Mucosa of gallbladder (tissue), 1 donor: Measurements from ENCODE around the gene NKX2-1. TPM values are rescaled to one million over a fixed set of nuclear protein-coding genes. Genes with fewer than 3 reads are reported as not detected.

ENCODE experiments used
- total RNA-seq: library from RNA; stranded (reverse); gene quantifications from one replicate; pipeline ENCODE4 v1.2.1, GENCODE V29; 2021
- donor health status: DM: no; HTN: no; CAD: no.

NKX2-1 gene
- total RNA-seq, 1 donor from 2014 or later = 0.26 TPM

Other genes starting within 250 kb of the NKX2-1 start
- gene MBIP, start 199.6 kb downstream of the NKX2-1 start, total RNA-seq = 15.5 TPM
- not detected for gene NKX2-8, start 62.4 kb upstream of the NKX2-1 start, total RNA-seq
- not detected for gene PAX9, start 141.6 kb upstream of the NKX2-1 start, total RNA-seq